ENCODE data around the gene DIAPH2. TPM values are rescaled to one million over a fixed set of nuclear protein-coding genes. Genes with fewer than 3 reads are reported as not detected.
"Not testable (repeated sequence)": the region's sequence is repeated elsewhere in the genome, so short reads cannot be mapped to it uniquely, and the experiment has no call there.

DIAPH2 gene
- total RNA-seq, 2 donors from 2014 or later: 29.7 to 31.7 TPM

- no peak overlapping the region for H3K4me3 Mint-ChIP-seq
- H3K9me3 Mint-ChIP-seq: no peaks in the 10 kb centered on the region
- no peak overlapping the region for H3K27ac Mint-ChIP-seq
- H3K27me3 Mint-ChIP-seq: no peaks in the 10 kb centered on the region
- no peaks in the 10 kb centered on the region for H3K36me3 Mint-ChIP-seq
- ATAC-seq: no peak
- no peak for DNase-seq (ENCODE audit: low spot score)
- no peaks in the 10 kb centered on the region for H3K4me1 Mint-ChIP-seq (ENCODE audit: low read depth in 2 of 2)
Measured at GRCh38 chrX:96792047-96792446, 107.4 kb downstream of the DIAPH2 start.

GRCh38 chrX:96798982-96799381 is 114.3 kb downstream of the DIAPH2 start:
- Mint-ChIP-seq H3K9me3 (no peaks in the 10 kb centered on the region), H3K4me1 (ENCODE audit: low read depth in 2 of 2) (no peaks in the 10 kb centered on the region), H3K36me3 (no peaks in the 10 kb centered on the region), H3K27ac (no peak overlapping the region), H3K27me3 (no peaks in the 10 kb centered on the region), H3K4me3 (no peak overlapping the region)
- no peak for ATAC-seq
- DNase-seq (ENCODE audit: low spot score): no peak

GRCh38 chrX:96807318-96807717 is 122.7 kb downstream of the DIAPH2 start:
- no peak for ATAC-seq
- DNase-seq (ENCODE audit: low spot score): no peak
- H3K4me1 Mint-ChIP-seq (ENCODE audit: low read depth in 2 of 2): peaks cover 0 to 1% of the 10 kb centered on the region in 2 donors
- H3K27me3 Mint-ChIP-seq: no peaks in the 10 kb centered on the region
- H3K27ac Mint-ChIP-seq: no peak overlapping the region
- H3K9me3 Mint-ChIP-seq: no peaks in the 10 kb centered on the region
- no peak overlapping the region for H3K4me3 Mint-ChIP-seq
- peaks cover 1% of the 10 kb centered on the region for H3K36me3 Mint-ChIP-seq

GRCh38 chrX:96820935-96821334 is 136.3 kb downstream of the DIAPH2 start:
- Mint-ChIP-seq H3K27me3 (no peaks in the 10 kb centered on the region), H3K9me3 (no peaks in the 10 kb centered on the region), H3K4me1 (ENCODE audit: low read depth in 2 of 2) (no peaks in the 10 kb centered on the region), H3K4me3 (no peak overlapping the region), H3K27ac (no peak overlapping the region), H3K36me3 (no peaks in the 10 kb centered on the region)
- DNase-seq (ENCODE audit: low spot score) (no peak), ATAC-seq (no peak)

- no peaks in the 10 kb centered on the region for H3K36me3 Mint-ChIP-seq
- H3K27ac Mint-ChIP-seq: no peak overlapping the region
- ATAC-seq: no peak
- no peaks in the 10 kb centered on the region for H3K4me1 Mint-ChIP-seq (ENCODE audit: low read depth in 2 of 2)
- no peak for DNase-seq (ENCODE audit: low spot score)
- H3K27me3 Mint-ChIP-seq: peaks cover 0 to 3% of the 10 kb centered on the region in 2 donors
- H3K4me3 Mint-ChIP-seq: no peak overlapping the region
- no peaks in the 10 kb centered on the region for H3K9me3 Mint-ChIP-seq
Measured at GRCh38 chrX:96824166-96824565, 139.5 kb downstream of the DIAPH2 start.

- Mint-ChIP-seq H3K4me1 (ENCODE audit: low read depth in 2 of 2) (no peaks in the 10 kb centered on the region), H3K9me3 (no peaks in the 10 kb centered on the region), H3K36me3 (no peaks in the 10 kb centered on the region), H3K4me3 (no peak overlapping the region), H3K27me3 (no peaks in the 10 kb centered on the region), H3K27ac (no peak overlapping the region)
- DNase-seq (ENCODE audit: low spot score) (no peak), ATAC-seq (no peak)
Measured at GRCh38 chrX:96833333-96833732, 148.7 kb downstream of the DIAPH2 start.

GRCh38 chrX:96834137-96834536 is 149.5 kb downstream of the DIAPH2 start:
- ATAC-seq: no peak
- Mint-ChIP-seq H3K36me3 (no peaks in the 10 kb centered on the region), H3K9me3 (no peaks in the 10 kb centered on the region), H3K27ac (no peak overlapping the region), H3K4me3 (no peak overlapping the region), H3K4me1 (ENCODE audit: low read depth in 2 of 2) (no peaks in the 10 kb centered on the region), H3K27me3 (no peaks in the 10 kb centered on the region)
- no peak for DNase-seq (ENCODE audit: low spot score)

GRCh38 chrX:96835660-96836289 is 151.1 kb downstream of the DIAPH2 start:
- H3K27me3 Mint-ChIP-seq: no peaks in the 10 kb centered on the region
- no peak overlapping the region for H3K27ac Mint-ChIP-seq
- H3K4me1 Mint-ChIP-seq (ENCODE audit: low read depth in 2 of 2): no peaks in the 10 kb centered on the region
- H3K36me3 Mint-ChIP-seq: no peaks in the 10 kb centered on the region
- no peak overlapping the region for H3K4me3 Mint-ChIP-seq
- no peaks in the 10 kb centered on the region for H3K9me3 Mint-ChIP-seq
- DNase-seq (ENCODE audit: low spot score): no peak
- ATAC-seq: no peak

GRCh38 chrX:96837808-96838207 is 153.2 kb downstream of the DIAPH2 start:
- Mint-ChIP-seq H3K27ac (no peak overlapping the region), H3K9me3 (no peaks in the 10 kb centered on the region), H3K4me1 (ENCODE audit: low read depth in 2 of 2) (no peaks in the 10 kb centered on the region), H3K36me3 (no peaks in the 10 kb centered on the region), H3K4me3 (no peak overlapping the region), H3K27me3 (no peaks in the 10 kb centered on the region)
- DNase-seq (ENCODE audit: low spot score): no peak
- ATAC-seq: no peak

GRCh38 chrX:96838537-96838936 is 153.9 kb downstream of the DIAPH2 start:
- Mint-ChIP-seq H3K27ac (no peak overlapping the region), H3K9me3 (no peaks in the 10 kb centered on the region), H3K4me1 (ENCODE audit: low read depth in 2 of 2) (no peaks in the 10 kb centered on the region), H3K36me3 (no peaks in the 10 kb centered on the region), H3K4me3 (no peak overlapping the region), H3K27me3 (no peaks in the 10 kb centered on the region)
- ATAC-seq: no peak
- no peak for DNase-seq (ENCODE audit: low spot score)

- DNase-seq (ENCODE audit: low spot score) (no peak), ATAC-seq (no peak)
- Mint-ChIP-seq H3K36me3 (no peaks in the 10 kb centered on the region), H3K4me1 (ENCODE audit: low read depth in 2 of 2) (no peaks in the 10 kb centered on the region), H3K4me3 (no peak overlapping the region), H3K9me3 (no peaks in the 10 kb centered on the region), H3K27ac (no peak overlapping the region), H3K27me3 (no peaks in the 10 kb centered on the region)
Measured at GRCh38 chrX:96841325-96841724, 156.7 kb downstream of the DIAPH2 start.

GRCh38 chrX:96841866-96842265 is 157.2 kb downstream of the DIAPH2 start:
- not testable (repeated sequence) for H3K36me3 Mint-ChIP-seq; H3K27ac Mint-ChIP-seq; H3K4me3 Mint-ChIP-seq; H3K27me3 Mint-ChIP-seq; H3K9me3 Mint-ChIP-seq; ATAC-seq; H3K4me1 Mint-ChIP-seq (ENCODE audit: low read depth in 2 of 2); DNase-seq (ENCODE audit: low spot score)

- ATAC-seq: no peak
- Mint-ChIP-seq H3K27ac (no peak overlapping the region), H3K4me1 (ENCODE audit: low read depth in 2 of 2) (no peaks in the 10 kb centered on the region), H3K4me3 (no peak overlapping the region), H3K9me3 (no peaks in the 10 kb centered on the region), H3K36me3 (no peaks in the 10 kb centered on the region), H3K27me3 (no peaks in the 10 kb centered on the region)
- DNase-seq (ENCODE audit: low spot score): no peak
Measured at GRCh38 chrX:96843566-96843965, 158.9 kb downstream of the DIAPH2 start.

- no peaks in the 10 kb centered on the region for H3K36me3 Mint-ChIP-seq
- H3K4me1 Mint-ChIP-seq (ENCODE audit: low read depth in 2 of 2): no peaks in the 10 kb centered on the region
- DNase-seq (ENCODE audit: low spot score): no peak
- ATAC-seq: no peak
- H3K27ac Mint-ChIP-seq: no peak overlapping the region
- H3K4me3 Mint-ChIP-seq: no peak overlapping the region
- no peaks in the 10 kb centered on the region for H3K9me3 Mint-ChIP-seq
- no peaks in the 10 kb centered on the region for H3K27me3 Mint-ChIP-seq
Measured at GRCh38 chrX:96846841-96847240, 162.2 kb downstream of the DIAPH2 start.

GRCh38 chrX:96859422-96859821 is 174.8 kb downstream of the DIAPH2 start:
- not testable (repeated sequence) for H3K4me3 Mint-ChIP-seq; H3K36me3 Mint-ChIP-seq; H3K27me3 Mint-ChIP-seq; DNase-seq (ENCODE audit: low spot score); H3K9me3 Mint-ChIP-seq; ATAC-seq; H3K4me1 Mint-ChIP-seq (ENCODE audit: low read depth in 2 of 2); H3K27ac Mint-ChIP-seq

All from natural killer cell treated with Interleukin-12 subunit alpha and Interleukin-12 subunit beta and Interleukin-15 and Interleukin-18, amount 100 ng/mL, for 72 hours (primary cell).